HG02884 (cell line): Measurements from ENCODE around the gene TMIGD3.
"Not testable (repeated sequence)": the region's sequence is repeated elsewhere in the genome, so short reads cannot be mapped to it uniquely, and the experiment has no call there.

Experiments used
- ATAC-seq: cut with Tn5 transposase; IDR thresholded peaks from one replicate; pipeline ENCODE4 v1.9.1; 2021; ENCODE audit warnings: mild to moderate bottlenecking, moderate library complexity; ENCODE audit not compliant: unreplicated experiment

Gene TMIGD3

GRCh38 chr1:111503585-111504060, at the start of gene TMIGD3, which contains the start of gene ADORA3:
Gene TMIGD3 (minus strand): TSS chr1:111503633. CDS start chr1:111503354, 279 bp downstream.
Gene ADORA3 (minus strand): TSS chr1:111503633. CDS start chr1:111503354, 279 bp downstream.
- no peak for ATAC-seq

- no peak for ATAC-seq
Measured at GRCh38 chr1:111553196-111553595, 49.8 kb upstream of the TMIGD3 start.

GRCh38 chr1:111552587-111552986, 49.2 kb upstream of the TMIGD3 start:
- no peak for ATAC-seq

- no peak for ATAC-seq
Measured at GRCh38 chr1:111551623-111552411, 48.4 kb upstream of the TMIGD3 start.

- ATAC-seq = not testable (repeated sequence)
Measured at GRCh38 chr1:111547786-111548185, 44.4 kb upstream of the TMIGD3 start.

GRCh38 chr1:111542187-111542586, 38.8 kb upstream of the TMIGD3 start:
- no peak for ATAC-seq

GRCh38 chr1:111541721-111542120, 38.3 kb upstream of the TMIGD3 start:
- ATAC-seq = no peak

- ATAC-seq = no peak
Measured at GRCh38 chr1:111540928-111541327, 37.5 kb upstream of the TMIGD3 start.

GRCh38 chr1:111538343-111539025, 35.1 kb upstream of the TMIGD3 start:
- no peak for ATAC-seq

GRCh38 chr1:111535256-111536191, 32.1 kb upstream of the TMIGD3 start:
- ATAC-seq = no peak

GRCh38 chr1:111520053-111520452, 16.6 kb upstream of the TMIGD3 start:
- ATAC-seq = no peak

GRCh38 chr1:111517469-111518225, 14.2 kb upstream of the TMIGD3 start:
- ATAC-seq = no peak

GRCh38 chr1:111516005-111516535, 12.6 kb upstream of the TMIGD3 start:
- ATAC-seq = peak; percentile 67

- no peak for ATAC-seq
Measured at GRCh38 chr1:111515291-111516004, 12.0 kb upstream of the TMIGD3 start.

GRCh38 chr1:111513410-111514020, 10.1 kb upstream of the TMIGD3 start:
- ATAC-seq = no peak

- no peak for ATAC-seq
Measured at GRCh38 chr1:111512931-111513330, 9.5 kb upstream of the TMIGD3 start.

- ATAC-seq = no peak
Measured at GRCh38 chr1:111512132-111512889, 8.9 kb upstream of the TMIGD3 start.

GRCh38 chr1:111511370-111511769, 7.9 kb upstream of the TMIGD3 start:
- no peak for ATAC-seq
